Panc1 (cell line): ENCODE measurements around the gene IGF2R. TPM values are rescaled to one million over a fixed set of nuclear protein-coding genes. Genes with fewer than 3 reads are reported as not detected.

Experiments used
- ATAC-seq: fragments of 200-7000 bp; cut with Tn5 transposase; 2 replicates; pipeline ENCODE4 v1.9.1; 2020; ENCODE audit warnings: mild to moderate bottlenecking, moderate library complexity
- BruUV-seq: library from RNA; stranded (reverse); fragments of 400-500 nt; replicated peaks from 2 replicates; lab custom pipeline; 2021; lab: Mats Ljungman, UMichigan
- CTCF ChIA-PET: fragments of 300-600 bp; sonication (Branson Sonifier 250); formaldehyde crosslinking; loops from one replicate; lab custom pipeline; 2022; ENCODE audit warnings: antibody characterized with exemption; lab: Charles Lee
- POLR2A ChIA-PET: fragments of 300-600 bp; sonication (Branson Sonifier 250); formaldehyde crosslinking; loops from one replicate; lab custom pipeline; 2022; ENCODE audit warnings: antibody characterized with exemption; lab: Charles Lee
- DNase-seq: peaks from one replicate; pipeline ENCODE4 v3.0.0-alpha.2; 2010; ENCODE audit warnings: low read depth, low spot score
- H3K27ac ChIP-seq: 2 replicates; pipeline ENCODE4 v1.5.1; 2011; ENCODE audit warnings: mild to moderate bottlenecking, low read length, inconsistent platforms
- H3K27me3 ChIP-seq: fragments of 200-500 bp; sonication (Bioruptor generic); 2 replicates; pipeline ENCODE4 v1.6.0; 2014; ENCODE audit warnings: low read length, inconsistent platforms; ENCODE audit not compliant: control insufficient read depth, insufficient read depth
- H3K36me3 ChIP-seq: fragments of 200-500 bp; sonication (Bioruptor generic); 2 replicates; pipeline ENCODE4 v1.5.1; 2014; ENCODE audit warnings: inconsistent platforms, mild to moderate bottlenecking, low read length, moderate library complexity; ENCODE audit not compliant: control insufficient read depth, insufficient read depth
- H3K4me1 ChIP-seq: 2 replicates; pipeline ENCODE4 v1.5.1; 2011; ENCODE audit warnings: inconsistent platforms, mild to moderate bottlenecking, low read length, moderate library complexity; ENCODE audit not compliant: control insufficient read depth, insufficient read depth
- H3K4me3 ChIP-seq, 2 experiments: 2 replicates each; pipeline ENCODE4 v1.5.1; 2011 to 2012; ENCODE audit warnings: low read depth in 2 of 2, low read length in 2 of 2, mild to moderate bottlenecking in 2 of 2, inconsistent platforms in 1 of 2, moderate library complexity in 1 of 2
- H3K9me3 ChIP-seq: fragments of 200-500 bp; sonication (Bioruptor generic); 2 replicates; pipeline ENCODE4 v1.5.1; 2014; ENCODE audit warnings: low read depth, mild to moderate bottlenecking, inconsistent platforms, low read length, moderate library complexity; ENCODE audit not compliant: control insufficient read depth, insufficient read depth
- CTCF ChIP-seq: fragments of 450-650 bp; IDR thresholded peaks from 2 replicates; pipeline ENCODE4 v1.5.1; 2017; ENCODE audit warnings: mild to moderate bottlenecking
- POLR2AphosphoS5 ChIP-seq: IDR thresholded peaks from 2 replicates; pipeline ENCODE4 v1.6.1; 2012; ENCODE audit warnings: mild to moderate bottlenecking, low read depth, low read length, moderate library complexity
- REST ChIP-seq, 2 experiments: IDR thresholded peaks; 2 replicates each; pipeline ENCODE4 v1.6.1; 2011 to 2012; ENCODE audit warnings: low read depth in 2 of 2, control low read depth in 1 of 2, low read length in 1 of 2, mild to moderate bottlenecking in 1 of 2, moderate library complexity in 1 of 2; ENCODE audit not compliant: insufficient read depth in 1 of 2
- SIN3A ChIP-seq: IDR thresholded peaks from 2 replicates; pipeline ENCODE4 v1.6.1; 2012; ENCODE audit warnings: low read depth, mild to moderate bottlenecking, low read length, moderate library complexity, borderline replicate concordance; ENCODE audit not compliant: insufficient read depth
- TCF7L2 ChIP-seq: IDR thresholded peaks from 2 replicates; pipeline ENCODE4 v1.6.1; 2011; ENCODE audit warnings: mild to moderate bottlenecking, low read depth, low read length, inconsistent platforms
- in situ Hi-C: cut with HindIII; loops from 2 replicates; pipeline ENCODE4 v1.10.0; 2016; ENCODE audit warnings: low sequenced_read_pairs, low pct_unique_long_range_greater_than_20kb
- intact Hi-C: fragments of 100-400 bp; cut with micrococcal nuclease; formaldehyde crosslinking; loops from one replicate; pipeline ENCODE4 v1.10.0; 2022; ENCODE audit not compliant: unreplicated experiment
- total RNA-seq: library from RNA; stranded (reverse); gene quantifications from one replicate; pipeline ENCODE4 v1.2.1, GENCODE V29; 2021; ENCODE audit not compliant: unreplicated experiment

IGF2R gene
- total RNA-seq, 1 experiment from 2014 or later = 163 TPM

- POLR2A ChIA-PET = no interaction called here
- no peaks in the 10 kb centered on the region for H3K4me1 ChIP-seq
- no peaks in the 10 kb centered on the region; the same call in 1 of the 2 replicates for H3K9me3 ChIP-seq
- in situ Hi-C loops = no loop called here
- peaks cover 12% of the 10 kb centered on the region for H3K36me3 ChIP-seq
- ATAC-seq = no peak
- CTCF ChIA-PET = no interaction called here
- H3K27me3 ChIP-seq = no peaks in the 10 kb centered on the region
- no peak overlapping the region for H3K27ac ChIP-seq
- TF ChIP-seq CTCF = no peak
- TF ChIP-seq POLR2AphosphoS5 = no peak
- TF ChIP-seq SIN3A = no peak
- no peak for TF ChIP-seq TCF7L2
- TF ChIP-seq REST (IDR thresholded peaks at IDR 0.05; ENCODE audit: insufficient read depth in 1 of 2, low read depth in 2 of 2, low read length in 1 of 2) = no peak
- no peak overlapping the region for H3K4me3 ChIP-seq
- no TSS peak for BruUV-seq
- no peak for DNase-seq
- intact Hi-C loops = no loop called here
Measured at GRCh38 chr6:160013987-160014868, 45.3 kb downstream of the IGF2R start.

GRCh38 chr6:160014869-160015182 is 45.9 kb downstream of the IGF2R start:
- CTCF ChIA-PET = no interaction called here
- no peak for ATAC-seq
- no peak for TF ChIP-seq POLR2AphosphoS5
- TF ChIP-seq REST (IDR thresholded peaks at IDR 0.05; ENCODE audit: insufficient read depth in 1 of 2, low read depth in 2 of 2, low read length in 1 of 2) = no peak
- TF ChIP-seq TCF7L2 = no peak
- TF ChIP-seq SIN3A = no peak
- TF ChIP-seq CTCF = no peak

More at GRCh38 chr6:160014869-160015182, 45.9 kb downstream of the IGF2R start:
- intact Hi-C loops = no loop called here
- Histone ChIP-seq H3K36me3 (peaks cover 9% of the 10 kb centered on the region), H3K9me3 (no peaks in the 10 kb centered on the region), H3K4me1 (no peaks in the 10 kb centered on the region), H3K27me3 (no peaks in the 10 kb centered on the region), H3K4me3 (no peak overlapping the region), H3K27ac (no peak overlapping the region)
- POLR2A ChIA-PET = interaction anchor here (0.7 kb wide), 1 partner anchor 1010 kb away, joined by 6 read pairs; no protein-coding TSS in a partner anchor
- in situ Hi-C loops = no loop called here
- no TSS peak for BruUV-seq
- no peak for DNase-seq
